ENCODE measurements around the gene FAM156A. TPM values are rescaled to one million over a fixed set of nuclear protein-coding genes. Genes with fewer than 3 reads are reported as not detected.
"Not testable (repeated sequence)": the region's sequence is repeated elsewhere in the genome, so short reads cannot be mapped to it uniquely, and the experiment has no call there.

Gene FAM156A
- 10 to 100 TPM in 3 of 4 donors, 1 to 10 TPM in 1; 9.9 to 44.3 (median 18.0) TPM for total RNA-seq

DNA sequence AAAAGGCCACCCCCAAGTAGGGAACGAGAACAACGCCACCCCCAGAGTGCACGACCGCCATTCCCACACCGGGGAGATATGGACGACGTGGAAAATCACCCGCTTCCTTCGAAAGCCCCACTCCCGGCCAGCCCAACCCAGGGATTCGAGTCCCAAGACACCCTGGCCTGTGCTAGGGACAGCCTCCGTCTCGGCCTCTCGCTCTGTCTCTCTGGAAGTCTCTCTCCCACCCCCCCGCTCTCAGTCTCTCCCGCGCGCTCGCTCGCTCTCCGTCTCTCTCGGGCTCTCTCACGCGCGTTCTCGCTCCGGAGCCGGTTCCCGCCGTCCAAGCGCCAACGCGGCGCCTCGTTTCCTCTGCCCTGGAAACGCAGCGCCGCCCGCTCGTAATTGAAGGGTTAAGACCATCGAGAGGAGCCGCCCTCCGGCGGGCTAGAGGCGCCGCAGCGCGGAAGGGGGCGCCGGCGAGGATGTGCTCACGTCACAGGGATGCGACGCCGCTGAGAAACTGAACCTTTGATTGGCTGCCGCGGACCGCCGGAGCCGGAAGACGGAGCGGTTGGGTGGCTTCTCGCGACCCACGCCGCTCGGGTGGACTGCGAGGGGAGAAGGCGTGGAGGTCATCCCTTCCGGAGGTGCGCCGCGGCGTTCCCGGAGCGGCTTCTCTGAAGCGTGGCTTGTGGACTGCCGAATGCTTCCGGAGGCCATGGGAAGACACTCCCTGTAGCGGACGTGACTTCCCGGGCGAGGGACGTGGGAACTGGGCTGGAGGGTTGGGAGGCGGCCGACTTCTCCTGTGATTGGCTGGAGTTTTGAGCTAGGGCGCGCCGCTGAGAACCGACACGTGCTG lies at the start of gene FAM156A:
FAM156A (minus strand) TSS at position 406 of the 847 bp plus-strand sequence. CDS start 9,930 bp downstream, outside the sequence.
- TF ChIP-seq, protein P1, sequence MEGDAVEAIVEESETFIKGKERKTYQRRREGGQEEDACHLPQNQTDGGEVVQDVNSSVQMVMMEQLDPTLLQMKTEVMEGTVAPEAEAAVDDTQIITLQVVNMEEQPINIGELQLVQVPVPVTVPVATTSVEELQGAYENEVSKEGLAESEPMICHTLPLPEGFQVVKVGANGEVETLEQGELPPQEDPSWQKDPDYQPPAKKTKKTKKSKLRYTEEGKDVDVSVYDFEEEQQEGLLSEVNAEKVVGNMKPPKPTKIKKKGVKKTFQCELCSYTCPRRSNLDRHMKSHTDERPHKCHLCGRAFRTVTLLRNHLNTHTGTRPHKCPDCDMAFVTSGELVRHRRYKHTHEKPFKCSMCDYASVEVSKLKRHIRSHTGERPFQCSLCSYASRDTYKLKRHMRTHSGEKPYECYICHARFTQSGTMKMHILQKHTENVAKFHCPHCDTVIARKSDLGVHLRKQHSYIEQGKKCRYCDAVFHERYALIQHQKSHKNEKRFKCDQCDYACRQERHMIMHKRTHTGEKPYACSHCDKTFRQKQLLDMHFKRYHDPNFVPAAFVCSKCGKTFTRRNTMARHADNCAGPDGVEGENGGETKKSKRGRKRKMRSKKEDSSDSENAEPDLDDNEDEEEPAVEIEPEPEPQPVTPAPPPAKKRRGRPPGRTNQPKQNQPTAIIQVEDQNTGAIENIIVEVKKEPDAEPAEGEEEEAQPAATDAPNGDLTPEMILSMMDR (IDR thresholded peaks at IDR 0.05; ENCODE audit: low read depth) = not testable (repeated sequence)

GRCh38 chrX:53005327-53005726 lies 47.0 kb upstream of the FAM156A start:
- TF ChIP-seq, protein P1 (IDR thresholded peaks at IDR 0.05; ENCODE audit: low read depth) = no peak

GRCh38 chrX:53004811-53005210 lies 46.5 kb upstream of the FAM156A start:
- TF ChIP-seq, protein P1 (IDR thresholded peaks at IDR 0.05; ENCODE audit: low read depth) = no peak

- TF ChIP-seq, protein P1 (IDR thresholded peaks at IDR 0.05; ENCODE audit: low read depth) = no peak
Measured at GRCh38 chrX:53004038-53004437, 45.7 kb upstream of the FAM156A start.

DNA sequence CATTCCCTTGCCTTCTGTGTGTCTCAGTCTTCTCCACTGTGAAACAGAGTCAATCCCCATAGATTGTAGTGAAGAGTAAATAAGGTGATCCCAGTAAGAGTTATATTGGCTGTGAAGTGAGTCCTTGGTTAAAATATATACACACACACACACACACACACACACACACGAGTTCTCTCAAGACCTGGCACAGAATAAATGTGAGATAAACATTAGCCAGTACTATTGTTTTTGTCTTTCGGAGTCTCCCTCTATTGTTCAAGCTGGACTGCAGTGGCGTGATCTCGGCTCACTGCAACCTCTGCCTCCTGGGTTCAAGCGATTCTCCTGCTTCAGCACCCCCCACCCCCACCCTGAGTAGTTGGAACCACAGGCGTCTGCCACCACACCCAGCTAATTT lies 44.8 kb upstream of the FAM156A start:
- TF ChIP-seq, protein P1 (IDR thresholded peaks at IDR 0.05; ENCODE audit: low read depth) = no peak

- TF ChIP-seq, protein P1 (IDR thresholded peaks at IDR 0.05; ENCODE audit: low read depth) = no peak
Measured at GRCh38 chrX:53001958-53002357, 43.6 kb upstream of the FAM156A start.

DNA sequence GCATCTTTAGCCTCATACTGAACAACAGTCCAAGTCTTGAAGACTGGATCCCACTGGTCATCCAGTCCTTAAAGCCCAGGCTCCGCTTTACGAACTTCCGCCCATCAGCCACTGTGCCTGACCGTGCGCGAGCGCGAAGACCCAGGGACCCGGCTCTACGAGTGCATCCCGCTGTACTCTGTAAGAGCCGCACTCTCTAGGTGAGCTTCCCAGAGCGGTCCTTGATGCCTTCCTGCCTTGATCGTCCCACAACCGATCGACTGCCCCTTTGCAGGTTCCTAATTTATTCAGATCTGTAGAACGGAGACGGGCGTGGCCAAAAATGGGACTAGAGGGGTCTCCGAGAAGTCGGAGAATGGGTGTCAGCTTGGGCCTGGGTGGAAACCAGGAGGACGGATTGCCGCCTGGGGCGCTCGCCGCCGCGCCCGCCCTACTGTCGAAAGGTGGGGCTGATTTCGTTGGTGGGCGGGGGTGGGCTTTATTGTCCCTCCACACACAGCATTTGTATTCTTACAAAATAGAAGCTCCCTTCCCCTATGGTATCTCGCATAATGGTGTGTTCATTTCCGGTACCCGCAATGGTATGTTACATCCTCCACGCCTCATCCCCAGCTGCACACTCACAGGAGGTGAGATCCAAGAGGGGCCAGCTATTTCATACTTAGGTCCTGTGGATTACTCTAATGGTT lies 42.3 kb upstream of the FAM156A start:
- TF ChIP-seq, protein P1 (IDR thresholded peaks at IDR 0.05; ENCODE audit: low read depth) = no peak
